Ascending aorta (tissue), 2 donors: ENCODE results near the gene CORO7. TPM values are rescaled to one million over a fixed set of nuclear protein-coding genes. Genes with fewer than 3 reads are reported as not detected.
A peak's percentile ranks its signal among the peaks of the same experiment; 100 is the strongest.

Source experiments
- DNase-seq, 2 donors: peaks; one replicate each; pipeline ENCODE4 v3.0.0-alpha.2; 2019; ENCODE audit warnings: low spot score in 2 of 2
- H3K27ac ChIP-seq, 2 donors: fragments of 200-600 bp; sonication (generic); one replicate each; pipeline ENCODE4 v1.5.1; 2016 to 2017; ENCODE audit warnings: mild to moderate bottlenecking in 1 of 2
- H3K27me3 ChIP-seq: fragments of 200-600 bp; sonication (generic); one replicate; pipeline ENCODE4 v1.5.1; 2017
- H3K36me3 ChIP-seq, 2 donors: fragments of 200-600 bp; sonication (generic); one replicate each; pipeline ENCODE4 v1.5.1; 2016
- H3K4me1 ChIP-seq, 2 donors: fragments of 200-600 bp; sonication (generic); one replicate each; pipeline ENCODE4 v1.5.1; 2016 to 2017; ENCODE audit warnings: mild to moderate bottlenecking in 1 of 2
- H3K4me3 ChIP-seq, 2 donors: fragments of 200-600 bp; sonication (generic); one replicate each; pipeline ENCODE4 v1.5.1; 2016 to 2017; ENCODE audit warnings: mild to moderate bottlenecking in 1 of 2
- H3K9me3 ChIP-seq, 2 donors: fragments of 200-600 bp; sonication (generic); one replicate each; pipeline ENCODE4 v1.5.1; 2016
- intact Hi-C: fragments of 100-400 bp; cut with DNase I; formaldehyde crosslinking; loops from one replicate; pipeline ENCODE4 v1.15.1; 2023
- total RNA-seq: library from RNA; depleted of rRNA; stranded (reverse); fragments of >200 nt; gene quantifications from one replicate; pipeline ENCODE4 v1.1.0, GENCODE V29; 2016
- TF ChIP-seq, protein P1 (sequence below), 3 experiments: fragments of 200-600 bp in 2 of 3; fragments of 450-650 bp in 1 of 3; sonication (generic) in 2 of 3; IDR thresholded peaks; one replicate each; pipeline ENCODE4 v1.5.1; 2016 to 2019; ENCODE audit warnings: antibody characterized with exemption in 3 of 3, mild to moderate bottlenecking in 1 of 3, moderate library complexity in 1 of 3

Gene CORO7
- total RNA-seq, 1 donor from 2014 or later: 41.9 TPM

DNA sequence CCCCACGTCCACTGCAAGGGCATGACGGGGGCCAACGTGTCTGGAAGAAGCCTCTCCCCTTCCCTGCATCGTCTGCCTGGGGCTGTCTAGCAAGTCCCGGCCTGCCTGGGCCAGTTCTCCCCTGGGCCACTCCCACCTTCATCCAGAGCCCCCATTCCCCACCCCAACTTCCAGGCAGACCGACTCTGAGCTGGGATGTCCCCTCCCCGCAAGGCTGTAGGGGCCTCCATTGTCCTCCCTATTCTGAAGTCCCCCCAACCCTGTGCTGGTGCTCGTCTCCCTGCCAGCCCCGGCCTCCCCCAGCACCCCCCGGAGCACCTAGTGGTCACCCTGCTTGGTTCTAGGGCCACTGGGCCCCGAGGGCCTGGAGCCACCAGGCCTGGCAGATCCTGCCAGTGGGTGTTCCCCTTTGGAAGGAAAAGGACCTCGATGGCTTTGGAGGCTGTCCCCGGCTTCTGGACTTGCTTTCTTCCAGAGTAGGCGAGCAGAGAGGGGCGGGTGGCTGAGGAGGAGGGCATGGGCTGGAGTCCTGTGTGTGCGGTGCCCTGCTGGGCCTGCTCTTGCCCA is 95.7 kb downstream of the CORO7 start:
- TF ChIP-seq, protein P1, sequence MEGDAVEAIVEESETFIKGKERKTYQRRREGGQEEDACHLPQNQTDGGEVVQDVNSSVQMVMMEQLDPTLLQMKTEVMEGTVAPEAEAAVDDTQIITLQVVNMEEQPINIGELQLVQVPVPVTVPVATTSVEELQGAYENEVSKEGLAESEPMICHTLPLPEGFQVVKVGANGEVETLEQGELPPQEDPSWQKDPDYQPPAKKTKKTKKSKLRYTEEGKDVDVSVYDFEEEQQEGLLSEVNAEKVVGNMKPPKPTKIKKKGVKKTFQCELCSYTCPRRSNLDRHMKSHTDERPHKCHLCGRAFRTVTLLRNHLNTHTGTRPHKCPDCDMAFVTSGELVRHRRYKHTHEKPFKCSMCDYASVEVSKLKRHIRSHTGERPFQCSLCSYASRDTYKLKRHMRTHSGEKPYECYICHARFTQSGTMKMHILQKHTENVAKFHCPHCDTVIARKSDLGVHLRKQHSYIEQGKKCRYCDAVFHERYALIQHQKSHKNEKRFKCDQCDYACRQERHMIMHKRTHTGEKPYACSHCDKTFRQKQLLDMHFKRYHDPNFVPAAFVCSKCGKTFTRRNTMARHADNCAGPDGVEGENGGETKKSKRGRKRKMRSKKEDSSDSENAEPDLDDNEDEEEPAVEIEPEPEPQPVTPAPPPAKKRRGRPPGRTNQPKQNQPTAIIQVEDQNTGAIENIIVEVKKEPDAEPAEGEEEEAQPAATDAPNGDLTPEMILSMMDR (IDR thresholded peaks at IDR 0.05): no peak
- Histone ChIP-seq H3K4me1 (peaks cover 60 to 78% of the 10 kb centered on the region in 2 donors), H3K4me3 (peak overlapping the region; percentile 37 to 75), H3K27ac (peak overlapping the region; percentile 93 to 94), H3K9me3 (no peaks in the 10 kb centered on the region), H3K36me3 (no peaks in the 10 kb centered on the region), H3K27me3 (no peaks in the 10 kb centered on the region)
- no peak for DNase-seq
- intact Hi-C loops: loop anchor here (10.0 kb wide), 1 partner anchor 376 kb away; no protein-coding TSS in a partner anchor

DNA sequence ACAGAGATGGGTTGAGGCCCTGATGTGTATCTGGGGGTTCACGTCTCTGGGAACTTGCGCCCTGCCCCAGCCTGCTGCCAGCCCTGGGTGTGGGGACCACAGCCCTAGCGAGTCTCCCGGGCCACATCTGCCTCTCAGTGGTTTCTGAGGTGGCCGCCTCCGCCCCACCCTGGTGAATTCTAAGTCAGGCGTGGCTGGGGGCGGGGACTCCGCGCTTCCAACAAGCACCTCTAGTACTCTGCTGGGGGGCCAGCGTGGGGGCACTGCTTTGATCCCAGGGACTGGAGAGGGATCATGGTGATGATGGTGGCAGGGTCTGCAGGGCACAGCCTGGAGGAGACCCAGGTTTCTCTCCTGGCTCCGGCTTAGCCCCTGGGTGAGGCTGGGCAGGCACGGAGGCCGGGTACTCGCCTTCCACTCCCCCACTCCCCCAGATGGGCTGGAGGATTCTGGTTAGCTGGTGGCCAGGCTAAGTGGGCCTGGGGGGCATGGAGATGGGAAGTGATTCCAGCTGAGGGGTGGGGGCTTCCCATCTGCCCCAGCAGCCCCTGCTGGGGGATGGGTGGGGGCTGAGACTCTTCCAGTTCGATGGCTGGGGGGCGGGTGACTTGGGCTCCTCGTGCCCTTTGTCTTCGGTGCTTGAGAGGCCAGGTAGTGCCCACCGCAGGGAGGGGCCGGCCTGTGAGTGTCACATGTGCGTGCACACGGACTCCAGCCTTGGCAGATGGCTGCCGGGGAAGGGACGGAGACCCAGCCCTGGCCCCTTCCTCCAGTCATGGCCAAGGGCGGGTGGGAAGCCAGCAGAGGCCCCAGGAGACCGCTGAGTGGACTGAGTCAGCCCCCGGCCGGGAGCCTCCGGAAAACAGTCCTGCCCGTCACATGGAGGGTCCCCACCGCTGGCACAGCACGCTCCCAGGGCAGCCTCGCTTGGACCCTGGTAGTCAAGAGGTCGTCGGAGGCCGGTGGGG is 96.7 kb downstream of the CORO7 start:
- no peaks in the 10 kb centered on the region for H3K9me3 ChIP-seq
- peak overlapping the region; percentile 37 to 75 for H3K4me3 ChIP-seq
- H3K27ac ChIP-seq: peak overlapping the region; percentile 93 to 94
- H3K27me3 ChIP-seq: no peaks in the 10 kb centered on the region
- peaks cover 52 to 73% of the 10 kb centered on the region in 2 donors for H3K4me1 ChIP-seq
- intact Hi-C loops: loop anchor here (5.0 to 10.0 kb wide), 2 partner anchors 47 to 375 kb away; partner anchors contain the start of gene TFAP4
- peak in 1 of 2 donors; percentile 80 for DNase-seq
- H3K36me3 ChIP-seq: no peaks in the 10 kb centered on the region
- TF ChIP-seq, protein P1 (IDR thresholded peaks at IDR 0.05): no peak

DNA sequence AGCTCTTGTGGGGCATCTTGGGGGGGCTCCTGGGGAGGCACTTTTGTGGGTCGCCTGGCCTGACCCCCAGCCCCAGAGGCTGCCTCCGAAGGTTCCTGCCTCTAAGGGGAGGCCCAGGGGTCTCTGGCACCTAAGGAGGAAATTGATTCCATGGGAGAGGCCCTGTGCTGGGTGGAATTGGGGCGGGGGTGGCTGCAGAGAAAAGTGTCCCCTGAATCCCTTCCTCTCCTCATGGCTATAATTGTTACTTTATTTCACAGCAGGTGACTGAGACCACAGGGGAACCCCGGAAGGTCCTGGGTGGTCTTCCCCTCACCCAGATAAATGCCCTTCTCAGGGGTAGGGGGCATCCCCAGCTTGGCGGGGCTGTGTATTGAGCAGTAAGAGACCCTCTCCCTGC is 97.4 kb downstream of the CORO7 start:
- peaks cover 44 to 69% of the 10 kb centered on the region in 2 donors for H3K4me1 ChIP-seq
- TF ChIP-seq, protein P1 (IDR thresholded peaks at IDR 0.05): no peak
- H3K27ac ChIP-seq: peak overlapping the region; percentile 93 to 94
- no peaks in the 10 kb centered on the region for H3K27me3 ChIP-seq
- intact Hi-C loops: loop anchor here (5.0 kb wide), 1 partner anchor 47 kb away; the partner anchor contains the start of gene TFAP4
- no peaks in the 10 kb centered on the region for H3K9me3 ChIP-seq
- no peaks in the 10 kb centered on the region for H3K36me3 ChIP-seq
- DNase-seq: no peak
- H3K4me3 ChIP-seq: peak overlapping the region; percentile 27 to 75

DNA sequence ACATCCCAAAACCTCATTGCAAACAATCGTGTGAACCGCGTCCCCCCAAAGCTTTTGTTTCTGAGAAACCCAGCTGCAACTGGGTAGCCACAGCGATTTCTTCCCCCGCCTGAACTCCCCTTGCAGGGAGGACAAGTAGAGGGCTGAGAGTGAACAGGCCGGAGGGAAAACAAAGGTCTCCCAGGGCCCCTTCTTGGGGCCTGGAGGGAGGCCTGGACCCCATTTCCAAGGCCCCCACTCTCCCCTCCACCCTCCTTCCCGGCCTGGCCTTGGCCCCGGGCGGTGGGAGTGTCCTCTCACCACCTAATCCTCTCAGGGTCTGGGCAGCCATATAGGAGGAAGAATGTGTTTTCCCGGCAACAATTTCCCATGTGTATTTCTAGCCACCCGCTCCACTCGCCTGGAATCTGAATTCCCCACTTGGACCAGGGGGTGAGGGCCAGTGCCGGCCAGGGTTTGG is 97.9 kb downstream of the CORO7 start:
- DNase-seq: no peak
- intact Hi-C loops: loop anchor here (5.0 kb wide), 1 partner anchor 46 kb away; the partner anchor contains the start of gene TFAP4
- Histone ChIP-seq H3K9me3 (no peaks in the 10 kb centered on the region), H3K36me3 (no peaks in the 10 kb centered on the region), H3K4me3 (peak overlapping the region; percentile 75 to 90), H3K27me3 (no peaks in the 10 kb centered on the region), H3K4me1 (peaks cover 39 to 64% of the 10 kb centered on the region in 2 donors), H3K27ac (peak overlapping the region; percentile 93 to 94)
- TF ChIP-seq, protein P1 (IDR thresholded peaks at IDR 0.05): no peak

DNA sequence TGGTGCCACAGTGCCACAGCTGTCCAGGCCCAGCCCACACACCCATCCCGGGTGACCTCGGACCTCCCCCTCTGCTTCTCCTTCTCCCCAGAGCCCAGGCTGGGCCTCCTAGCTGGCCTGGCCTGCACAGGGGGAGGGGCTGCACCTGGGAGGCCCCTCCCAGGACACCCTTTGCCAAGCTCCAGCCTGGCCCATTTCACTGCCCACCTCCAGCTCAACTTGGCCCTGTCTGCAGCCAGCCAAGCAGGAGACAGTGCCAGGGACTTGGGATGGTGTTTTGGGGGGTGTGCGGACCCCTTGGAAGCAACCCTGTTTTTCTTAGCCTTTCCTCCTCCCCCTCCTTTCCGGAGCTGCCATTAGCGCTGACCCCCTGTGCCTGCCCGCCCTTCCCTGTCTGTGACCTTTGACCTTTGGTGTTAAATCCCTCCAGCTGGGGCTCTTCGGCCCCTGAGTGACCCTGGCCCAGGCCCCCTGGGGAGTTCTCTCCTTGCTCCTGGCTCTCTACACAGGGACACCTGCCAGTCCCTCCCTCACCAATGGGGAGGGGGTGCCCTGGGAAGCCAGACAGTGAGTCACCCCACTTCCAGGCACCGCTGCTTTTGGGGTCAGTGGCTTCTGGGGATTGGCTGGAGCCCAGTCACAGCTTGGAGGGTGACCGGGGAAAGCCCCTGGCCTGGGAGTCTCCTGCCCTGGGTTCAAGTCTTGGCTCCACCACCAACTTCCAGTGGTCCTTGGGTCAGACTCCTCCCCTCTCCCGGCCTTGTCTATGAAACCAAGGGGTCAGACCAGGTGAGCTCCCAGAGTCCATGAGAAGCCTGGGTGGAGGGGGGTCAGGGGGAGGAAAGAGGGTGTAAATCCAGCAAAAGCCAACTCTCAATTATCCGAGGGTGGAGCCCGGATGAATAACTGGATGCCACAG is 98.6 kb downstream of the CORO7 start:
- Histone ChIP-seq H3K27ac (peak overlapping the region; percentile 93 to 94), H3K36me3 (no peaks in the 10 kb centered on the region), H3K4me1 (peaks cover 36 to 57% of the 10 kb centered on the region in 2 donors), H3K27me3 (no peaks in the 10 kb centered on the region), H3K9me3 (no peaks in the 10 kb centered on the region), H3K4me3 (peak overlapping the region; percentile 75 to 90)
- TF ChIP-seq, protein P1 (IDR thresholded peaks at IDR 0.05): no peak
- intact Hi-C loops: loop anchor here (5.0 kb wide), 1 partner anchor 45 kb away; the partner anchor contains the start of gene TFAP4
- peak in 1 of 2 donors; percentile 86 for DNase-seq
